OCI-LY7 (cell line): ENCODE measurements around the gene SLC16A8.

Source experiments
- CTCF ChIP-seq: fragments of 200-600 bp; sonication (generic); conservative IDR thresholded peaks from 2 replicates; pipeline ENCODE4 v1.5.1; 2014; ENCODE audit warnings: mild to moderate bottlenecking, antibody characterized with exemption, low read length, moderate library complexity, mixed read lengths
- EZH2phosphoT487 ChIP-seq: fragments of 200-600 bp; sonication (generic); IDR thresholded peaks from 2 replicates; pipeline ENCODE4 v1.6.1; 2018; ENCODE audit warnings: low read depth, borderline replicate concordance, mild to moderate bottlenecking, mixed run types, antibody characterized with exemption, low read length, moderate library complexity, mixed read lengths

- TF ChIP-seq CTCF, result no peak
- no peak for TF ChIP-seq EZH2phosphoT487
Observed at GRCh38 chr22:38122616-38123015, 38.6 kb upstream of the SLC16A8 start.
